ENCODE results near the gene LDLRAD4.
"Not testable (repeated sequence)": the region's sequence is repeated elsewhere in the genome, so short reads cannot be mapped to it uniquely, and the experiment has no call there.

LDLRAD4 gene

GRCh38 chr18:13253786-13254688, 35.5 kb downstream of the LDLRAD4 start:
- no peak for DNase-seq

GRCh38 chr18:13254971-13255927, 36.7 kb downstream of the LDLRAD4 start:
- no peak for DNase-seq

- peak; percentile 16 for DNase-seq
These were observed 38.1 kb downstream of the LDLRAD4 start for GRCh38 chr18:13256444-13257305.

GRCh38 chr18:13257361-13257980, 38.9 kb downstream of the LDLRAD4 start:
- no peak for DNase-seq

DNA sequence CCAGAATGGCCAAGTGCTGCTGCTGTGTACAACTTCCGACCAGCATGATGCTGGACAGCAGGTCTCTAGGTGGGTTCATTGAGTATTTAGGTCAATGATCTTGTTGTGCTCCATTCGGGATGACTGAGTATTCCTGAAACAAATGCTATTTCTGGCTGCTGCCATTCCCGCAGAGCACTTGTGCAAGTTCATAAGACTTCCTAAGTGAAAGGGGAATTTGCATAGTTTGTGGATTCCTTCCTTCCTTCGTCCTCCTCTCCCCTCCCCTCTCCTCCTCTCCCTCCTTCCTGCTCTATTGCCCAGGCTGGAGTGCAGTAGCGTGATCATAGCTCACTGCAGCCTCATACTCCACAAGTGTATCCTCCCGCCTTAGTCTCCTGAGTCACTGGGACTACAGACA, 40.4 kb downstream of the LDLRAD4 start:
- DNase-seq, result no peak

DNA sequence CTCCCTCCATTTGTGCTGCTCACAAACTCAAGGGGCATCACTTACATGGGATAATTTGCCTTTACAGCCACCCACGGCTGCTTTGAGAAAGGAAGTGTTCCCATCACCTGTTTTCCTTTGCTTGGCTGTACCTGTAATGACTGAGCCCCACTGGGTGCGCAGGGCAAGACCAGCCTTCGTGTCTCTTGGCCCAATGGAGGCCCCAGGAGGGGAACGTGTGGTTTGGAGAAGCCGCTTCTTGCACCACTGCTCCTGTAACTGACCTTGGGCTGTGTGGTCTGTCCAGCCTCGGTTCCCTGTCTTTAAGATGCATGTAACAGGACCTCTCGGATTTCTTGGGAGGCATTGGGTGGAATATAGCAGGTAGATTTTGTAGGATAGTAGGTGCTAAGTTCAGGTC, 41.1 kb downstream of the LDLRAD4 start:
- no peak for DNase-seq

DNA sequence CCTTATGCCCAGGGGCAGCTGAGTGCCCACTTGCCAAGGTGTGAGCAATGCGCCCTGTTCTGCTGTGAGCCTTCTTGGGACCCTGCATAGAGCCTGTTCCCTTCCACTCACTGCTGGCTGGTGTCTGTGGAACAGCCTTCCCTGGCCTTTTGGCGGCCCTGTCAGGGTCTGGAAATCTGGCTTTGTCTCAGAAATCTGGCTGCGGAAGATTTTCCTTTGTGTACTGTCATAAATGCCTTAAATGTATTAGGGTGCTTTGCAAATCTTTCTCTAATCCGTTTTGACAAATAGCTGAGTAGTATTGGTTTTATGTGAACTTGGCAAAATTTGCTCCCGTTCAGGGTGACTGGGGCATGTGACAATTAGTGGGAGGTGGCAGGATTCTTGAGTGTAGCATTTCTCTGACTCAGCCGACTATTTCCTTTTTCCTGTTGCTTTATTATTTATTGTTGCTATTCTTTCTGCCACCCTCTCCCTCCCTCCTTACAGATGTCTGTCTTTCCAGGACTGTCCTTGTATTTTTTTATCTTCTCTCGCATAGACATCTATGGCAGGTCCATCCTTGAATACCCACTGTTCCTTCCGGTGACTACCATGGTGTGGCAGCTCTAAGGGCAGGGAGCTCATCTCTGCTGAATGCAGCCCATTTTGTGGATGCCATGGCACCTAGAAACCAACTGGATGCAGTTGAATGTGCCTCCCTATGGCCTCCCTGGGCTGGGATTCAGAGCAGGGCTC, 41.8 kb downstream of the LDLRAD4 start:
- DNase-seq, result no peak

DNA sequence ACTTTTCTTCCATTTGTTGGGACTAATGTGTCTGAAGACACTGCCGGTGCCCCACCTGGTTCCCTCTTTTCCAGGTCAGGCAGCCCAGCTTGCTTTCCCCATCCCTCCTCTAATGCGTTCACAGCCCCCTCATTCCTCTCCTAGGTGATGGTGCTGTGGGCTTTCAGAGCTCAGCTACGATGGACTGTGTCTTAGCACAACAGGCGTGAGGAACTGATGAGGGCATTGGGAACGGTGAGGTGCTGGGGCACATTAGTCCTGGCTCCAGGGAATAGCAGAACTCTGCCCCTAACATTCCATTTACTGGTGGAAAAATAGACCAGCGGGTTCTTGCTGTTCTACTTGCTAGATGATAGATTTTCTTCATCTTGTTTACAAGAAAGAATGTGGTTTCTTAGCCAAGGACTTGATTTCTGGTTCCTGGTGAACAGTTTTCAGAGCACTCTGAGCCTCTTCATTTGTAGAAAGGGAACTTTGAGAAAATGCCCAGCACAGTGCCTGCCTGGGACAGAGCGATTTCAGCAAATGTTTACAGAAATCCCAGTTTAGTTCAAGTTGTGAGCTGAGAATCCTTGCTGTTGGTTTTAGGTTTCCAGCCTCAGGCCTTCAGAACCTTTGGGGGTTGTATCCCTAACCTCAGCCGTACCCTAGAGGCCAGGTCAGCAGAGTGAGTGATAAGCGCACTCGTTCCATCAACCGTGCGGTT, 42.5 kb downstream of the LDLRAD4 start:
- DNase-seq, result no peak

GRCh38 chr18:13261661-13262357, 43.2 kb downstream of the LDLRAD4 start:
- no peak for DNase-seq

DNA sequence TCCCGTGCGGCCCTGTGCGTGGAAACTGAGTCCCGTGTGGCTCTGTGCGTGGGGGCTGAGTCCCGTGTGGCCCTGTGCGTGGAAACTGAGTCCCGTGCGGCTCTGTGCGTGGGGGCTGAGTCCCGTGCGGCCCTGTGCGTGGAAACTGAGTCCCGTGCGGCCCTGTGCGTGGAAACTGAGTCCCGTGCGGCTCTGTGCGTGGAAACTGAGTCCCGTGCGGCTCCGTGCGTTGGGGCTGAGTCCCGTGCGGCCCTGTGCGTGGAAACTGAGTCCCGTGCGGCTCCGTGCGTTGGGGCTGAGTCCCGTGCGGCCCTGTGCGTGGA, 43.8 kb downstream of the LDLRAD4 start:
- DNase-seq, result not testable (repeated sequence)

- DNase-seq, result no peak
These were observed 44.5 kb downstream of the LDLRAD4 start for GRCh38 chr18:13262839-13263691.

DNA sequence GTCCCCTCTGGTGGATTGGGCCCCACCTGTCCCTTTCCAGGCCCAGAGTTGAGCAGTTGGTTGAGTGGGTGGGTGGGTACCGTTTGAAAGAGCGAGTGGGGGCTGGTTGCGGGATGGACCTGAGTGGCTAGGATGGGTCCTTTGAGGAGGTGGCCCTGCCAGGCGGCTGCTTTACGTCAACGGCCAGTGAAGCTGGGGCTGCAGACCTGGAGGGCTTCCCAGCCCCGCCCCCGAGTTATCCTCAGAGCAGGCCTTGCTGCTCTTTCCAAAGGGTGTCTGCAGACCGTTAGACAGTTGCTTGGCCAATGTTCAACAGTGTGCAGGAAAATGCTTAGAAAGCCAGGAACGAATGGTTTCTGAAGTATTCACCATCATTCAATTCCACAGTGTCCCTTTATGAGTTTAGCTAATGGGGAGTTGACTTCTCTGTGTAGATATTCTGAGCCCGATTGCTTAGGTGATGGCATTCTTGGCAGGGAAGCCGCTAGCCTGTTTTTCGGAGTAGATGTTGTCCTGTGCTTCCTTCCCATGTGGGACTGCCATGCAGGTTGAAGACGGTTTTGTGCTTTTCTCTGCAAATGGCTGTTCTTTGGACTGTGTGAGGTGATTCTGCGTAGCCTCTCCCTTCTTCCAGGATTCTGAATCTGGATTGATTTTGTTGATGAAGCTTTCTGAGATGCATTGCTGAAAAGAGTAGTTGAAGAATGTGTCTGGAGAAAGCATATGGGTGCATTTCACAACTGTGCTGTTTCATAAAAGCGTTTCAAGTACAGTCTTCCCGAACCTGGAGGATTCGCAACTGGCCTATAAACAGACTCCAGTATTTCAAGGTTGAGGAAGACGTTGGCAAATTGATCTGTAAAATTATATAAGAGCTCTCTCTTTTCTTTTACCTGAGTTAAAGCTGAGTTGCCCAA, 45.8 kb downstream of the LDLRAD4 start:
- no peak for DNase-seq

DNA sequence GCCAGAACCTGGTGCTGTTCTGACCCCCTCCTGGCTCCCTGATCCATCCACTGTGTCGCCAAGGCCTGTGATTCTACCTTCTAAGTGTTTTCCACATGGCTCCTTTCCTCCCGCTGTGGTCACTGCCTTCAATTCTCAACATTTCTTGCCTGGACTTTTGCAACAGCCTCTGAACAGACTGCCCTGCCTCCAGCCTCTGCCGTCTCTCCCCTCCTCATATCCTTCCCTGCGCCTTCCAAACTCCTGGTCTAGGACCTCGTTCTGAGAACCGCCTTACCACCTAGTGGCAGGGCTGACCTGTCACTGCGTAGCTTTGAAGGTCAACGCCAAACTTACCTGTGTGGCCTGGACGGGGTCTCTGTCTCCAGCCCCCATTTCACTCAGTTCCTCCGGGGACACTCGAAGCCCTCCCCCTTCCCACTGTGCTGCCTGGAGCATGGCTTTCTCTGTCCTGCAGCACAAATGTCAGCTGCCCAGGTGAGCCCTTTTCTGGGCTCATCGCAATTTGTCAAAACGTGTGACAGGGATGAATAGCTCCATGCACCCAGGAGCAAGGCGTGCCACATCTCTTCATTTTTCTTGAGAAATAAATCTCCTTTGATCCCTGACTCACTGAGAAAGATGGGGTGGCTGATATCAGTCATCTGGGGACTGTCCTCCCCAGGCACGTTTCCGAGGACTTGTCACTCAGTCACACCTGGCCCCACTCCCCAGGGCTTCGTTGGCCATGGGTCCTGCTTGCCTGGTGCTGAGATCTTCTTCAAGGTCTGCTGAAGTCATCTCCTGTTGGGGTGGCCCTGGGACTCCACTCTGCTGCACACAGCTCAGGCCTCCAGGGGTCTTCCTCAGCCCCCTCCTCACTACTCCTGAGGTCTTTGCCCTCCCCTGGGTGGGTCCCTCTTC, 46.7 kb downstream of the LDLRAD4 start:
- DNase-seq, result no peak

GRCh38 chr18:13265911-13266217, 47.3 kb downstream of the LDLRAD4 start:
- DNase-seq, result no peak

- no peak for DNase-seq
These were observed 47.9 kb downstream of the LDLRAD4 start for GRCh38 chr18:13266218-13267100.

GRCh38 chr18:13267431-13267873, 48.9 kb downstream of the LDLRAD4 start:
- DNase-seq, result no peak
